Measurements from ENCODE around the gene RFTN2. TPM values are rescaled to one million over a fixed set of nuclear protein-coding genes. Genes with fewer than 3 reads are reported as not detected.
"Not testable (repeated sequence)": the region's sequence is repeated elsewhere in the genome, so short reads cannot be mapped to it uniquely, and the experiment has no call there.

Gene RFTN2, protein sequence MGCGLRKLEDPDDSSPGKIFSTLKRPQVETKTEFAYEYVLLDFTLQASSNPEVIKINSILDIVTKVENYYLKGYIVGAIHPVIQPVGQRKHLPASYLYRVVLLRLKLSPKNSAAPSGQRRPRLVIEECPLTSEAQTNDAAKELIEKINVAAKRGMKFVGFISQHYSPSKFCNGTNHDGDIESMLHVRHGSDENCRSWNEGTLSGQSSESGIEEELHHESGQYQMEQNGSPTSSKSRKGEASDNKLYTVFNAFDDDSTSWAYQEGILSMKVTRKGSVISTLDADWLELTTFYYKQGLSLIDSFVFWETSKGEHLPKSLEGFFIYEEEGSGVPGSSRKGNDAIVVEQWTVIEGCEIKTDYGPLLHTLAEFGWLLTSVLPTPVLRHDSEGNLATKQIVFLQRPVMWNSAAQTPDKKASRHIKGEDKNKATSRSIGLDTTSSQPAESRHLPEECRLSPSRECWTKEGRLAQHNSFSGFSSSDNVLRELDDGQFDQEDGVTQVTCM
- total RNA-seq = 22.8 TPM

DNA sequence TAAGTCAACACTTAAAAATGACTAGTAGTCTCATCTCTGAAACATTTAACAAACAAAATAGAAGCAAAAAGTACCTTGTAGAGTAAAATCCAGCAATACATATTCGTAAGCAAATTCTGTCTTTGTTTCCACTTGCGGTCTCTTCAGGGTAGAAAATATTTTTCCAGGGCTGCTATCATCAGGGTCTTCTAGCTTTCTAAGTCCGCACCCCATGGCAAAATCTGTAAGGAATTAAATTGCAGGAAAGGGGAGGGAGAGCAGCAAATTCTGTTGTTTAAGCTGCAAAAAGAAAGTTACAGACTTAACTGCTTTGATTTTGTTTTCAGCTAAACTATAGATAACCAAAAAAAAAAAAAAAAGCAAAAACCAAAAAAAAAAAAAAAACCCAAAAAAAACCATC is at the start of gene RFTN2:
TSS of gene RFTN2 (minus strand) at position 342 of the 400 bp plus-strand sequence. CDS start at position 213, 129 bp downstream.
- DNase-seq (ENCODE audit: low spot score in 2 of 2) = no peak
- FAIRE-seq = no peak

- FAIRE-seq = peak; percentile 56
Measured at GRCh38 chr2:197717863-197718262, 42.5 kb upstream of the RFTN2 start.

GRCh38 chr2:197713271-197713670 is 37.9 kb upstream of the RFTN2 start:
- no peak for FAIRE-seq
- DNase-seq (ENCODE audit: low spot score in 2 of 2) = no peak

More at GRCh38 chr2:197717863-197718262, 42.5 kb upstream of the RFTN2 start:
- DNase-seq (ENCODE audit: low spot score in 2 of 2) = no peak

- no peak for DNase-seq (ENCODE audit: low spot score in 2 of 2)
- FAIRE-seq = no peak
Measured at GRCh38 chr2:197711578-197711977, 36.2 kb upstream of the RFTN2 start.

- DNase-seq (ENCODE audit: low spot score in 2 of 2) (no peak), FAIRE-seq (no peak)
Measured at GRCh38 chr2:197710424-197711042, 35.1 kb upstream of the RFTN2 start.

DNA sequence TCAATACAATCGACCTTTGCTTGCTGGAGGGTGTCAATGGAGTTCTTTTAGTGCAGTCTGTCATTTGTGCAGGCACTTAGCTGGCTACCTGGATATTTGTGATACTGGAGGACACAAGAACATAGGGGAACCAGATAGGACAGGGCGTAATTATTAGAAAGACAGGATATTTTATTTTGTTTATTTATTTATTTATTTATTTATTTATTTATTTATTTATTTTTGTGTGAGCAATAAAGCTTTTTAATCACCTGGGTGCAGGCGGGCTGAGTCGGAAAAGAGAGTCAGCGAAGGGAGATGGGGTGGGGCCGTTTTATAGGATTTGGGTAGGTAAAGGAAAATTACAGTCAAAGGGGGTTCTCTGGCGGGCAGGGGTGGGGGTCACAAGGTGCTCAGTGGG is 33.8 kb upstream of the RFTN2 start:
- not testable (repeated sequence) for FAIRE-seq; DNase-seq (ENCODE audit: low spot score in 2 of 2)

DNA sequence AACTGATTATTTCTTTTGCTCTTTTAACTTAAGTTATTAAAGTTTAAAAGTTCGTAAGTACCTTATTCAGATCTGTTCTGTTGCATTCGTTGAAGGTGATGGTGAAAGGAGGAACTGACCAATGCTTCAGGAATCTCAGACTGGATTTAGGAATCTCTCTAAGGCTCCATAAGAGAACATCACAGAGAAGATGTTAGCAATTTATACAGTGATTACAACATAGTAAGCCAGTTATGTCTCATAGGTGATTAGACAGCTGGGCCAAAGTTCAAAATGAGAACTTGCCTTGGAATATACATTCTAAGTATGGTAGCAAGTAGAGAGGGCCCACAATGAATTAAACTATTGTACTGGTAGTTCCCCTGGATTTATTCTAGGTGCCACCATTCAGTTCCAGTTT is 32.9 kb upstream of the RFTN2 start:
- no peak for FAIRE-seq
- DNase-seq (ENCODE audit: low spot score in 2 of 2) = no peak

GRCh38 chr2:197707316-197708213 is 32.2 kb upstream of the RFTN2 start:
- FAIRE-seq (peak; percentile 19), DNase-seq (ENCODE audit: low spot score in 2 of 2) (peak; percentile 24 to 29)

- DNase-seq (ENCODE audit: low spot score in 2 of 2) (no peak), FAIRE-seq (no peak)
Measured at GRCh38 chr2:197706839-197707207, 31.4 kb upstream of the RFTN2 start.

DNA sequence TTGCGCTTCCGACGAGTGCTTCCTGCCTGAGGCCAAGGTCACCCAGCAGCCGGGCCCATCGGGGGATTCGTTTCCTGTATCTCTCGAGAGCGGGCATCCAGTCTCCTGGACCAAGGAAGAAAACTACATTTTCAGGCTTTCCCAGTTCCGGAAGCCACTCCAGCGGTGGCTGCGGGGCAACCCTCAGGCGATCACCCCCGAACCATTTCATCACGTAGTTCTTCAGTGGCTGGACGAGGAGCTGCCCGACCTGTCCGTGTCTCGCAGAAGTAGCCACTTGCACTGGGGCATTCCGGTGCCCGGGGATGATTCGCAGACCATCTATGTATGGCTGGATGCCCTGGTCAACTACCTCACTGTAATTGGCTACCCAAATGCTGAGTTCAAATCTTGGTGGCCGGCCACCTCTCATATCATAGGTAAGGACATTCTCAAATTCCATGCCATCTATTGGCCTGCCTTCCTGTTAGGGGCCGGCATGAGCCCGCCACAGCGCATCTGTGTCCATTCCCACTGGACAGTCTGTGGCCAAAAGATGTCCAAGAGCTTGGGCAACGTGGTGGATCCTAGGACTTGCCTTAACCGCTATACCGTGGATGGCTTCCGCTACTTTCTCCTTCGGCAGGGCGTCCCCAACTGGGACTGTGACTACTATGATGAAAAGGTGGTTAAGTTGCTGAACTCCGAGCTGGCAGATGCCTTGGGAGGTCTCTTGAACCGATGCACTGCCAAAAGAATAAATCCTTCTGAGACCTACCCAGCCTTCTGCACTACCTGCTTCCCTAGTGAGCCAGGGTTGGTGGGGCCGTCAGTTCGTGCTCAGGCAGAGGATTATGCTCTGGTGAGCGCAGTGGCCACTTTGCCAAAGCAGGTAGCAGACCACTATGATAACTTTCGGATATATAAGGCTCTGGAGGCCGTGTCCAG is 30.8 kb upstream of the RFTN2 start:
- DNase-seq (ENCODE audit: low spot score in 2 of 2) (no peak), FAIRE-seq (no peak)

DNA sequence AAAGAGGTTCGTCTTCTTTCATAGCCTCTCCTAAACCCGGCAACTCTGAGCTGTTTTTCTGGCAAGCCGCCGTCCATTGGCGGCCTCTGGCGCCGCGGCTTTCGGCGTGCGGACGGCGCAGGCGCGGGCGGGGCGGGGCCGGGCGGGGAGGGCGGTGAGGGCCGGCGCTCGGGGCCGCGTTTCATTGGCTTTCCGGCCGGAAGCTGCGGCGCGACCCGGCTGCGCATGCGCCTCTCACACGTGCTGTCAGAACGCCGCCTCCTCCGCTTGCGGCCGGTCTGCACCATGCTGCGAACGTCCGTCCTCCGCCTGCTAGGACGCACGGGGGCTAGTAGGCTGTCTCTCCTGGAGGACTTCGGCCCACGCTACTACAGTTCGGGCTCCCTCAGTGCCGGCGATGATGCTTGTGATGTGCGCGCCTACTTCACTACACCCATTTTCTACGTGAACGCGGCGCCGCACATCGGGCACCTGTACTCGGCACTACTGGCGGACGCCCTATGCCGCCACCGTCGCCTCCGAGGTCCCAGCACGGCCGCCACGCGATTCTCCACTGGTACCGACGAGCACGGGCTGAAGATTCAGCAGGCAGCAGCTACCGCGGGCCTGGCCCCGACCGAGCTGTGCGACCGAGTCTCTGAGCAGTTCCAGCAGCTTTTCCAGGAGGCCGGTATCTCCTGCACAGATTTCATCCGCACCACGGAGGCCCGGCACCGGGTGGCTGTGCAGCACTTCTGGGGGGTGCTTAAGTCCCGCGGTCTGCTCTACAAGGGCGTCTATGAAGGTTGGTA is 29.9 kb upstream of the RFTN2 start, which contains the start of gene MARS2:
TSS of gene MARS2 (plus strand) at position 249 of the 791 bp plus-strand sequence. CDS start at position 286, 37 bp downstream.
- DNase-seq (ENCODE audit: low spot score in 2 of 2) (peak; percentile 88 to 94), FAIRE-seq (no peak)

- DNase-seq (ENCODE audit: low spot score in 2 of 2) (no peak), FAIRE-seq (no peak)
Measured at GRCh38 chr2:197704434-197705120, 29.2 kb upstream of the RFTN2 start.

GRCh38 chr2:197700960-197701359 is 25.6 kb upstream of the RFTN2 start:
- no peak for DNase-seq (ENCODE audit: low spot score in 2 of 2)
- FAIRE-seq = no peak

- DNase-seq (ENCODE audit: low spot score in 2 of 2); FAIRE-seq: not testable (repeated sequence)
Measured at GRCh38 chr2:197699724-197700123, 24.3 kb upstream of the RFTN2 start.

GRCh38 chr2:197696571-197696970 is 21.2 kb upstream of the RFTN2 start:
- not testable (repeated sequence) for FAIRE-seq

GRCh38 chr2:197695971-197696370 is 20.6 kb upstream of the RFTN2 start:
- not testable (repeated sequence) for FAIRE-seq; DNase-seq (ENCODE audit: low spot score in 2 of 2)

More at GRCh38 chr2:197696571-197696970, 21.2 kb upstream of the RFTN2 start:
- not testable (repeated sequence) for DNase-seq (ENCODE audit: low spot score in 2 of 2)

- DNase-seq (ENCODE audit: low spot score in 2 of 2); FAIRE-seq: not testable (repeated sequence)
Measured at GRCh38 chr2:197695206-197695605, 19.8 kb upstream of the RFTN2 start.

GRCh38 chr2:197677483-197677882 is 2.1 kb upstream of the RFTN2 start:
- DNase-seq (ENCODE audit: low spot score in 2 of 2) (no peak), FAIRE-seq (no peak)

Data from frontal cortex (tissue), 4 donors.